Spleen (tissue), 7 donors: ENCODE measurements around the gene IZUMO2.

Experiments
- POLR2A ChIP-seq, 3 donors: fragments of 450-650 bp; IDR thresholded peaks; one replicate each; pipeline ENCODE4 v1.5.1; 2017; ENCODE audit warnings: antibody characterized with exemption in 3 of 3, mild to moderate bottlenecking in 1 of 3
- POLR2AphosphoS5 ChIP-seq, 3 donors: sonication (generic); formaldehyde crosslinking; IDR thresholded peaks; one replicate each; pipeline ENCODE4 v1.5.1; 2017; ENCODE audit warnings: antibody characterized with exemption in 3 of 3
- TF ChIP-seq, protein P1 (sequence below), 11 experiments: fragments of 200-600 bp in 7 of 11; fragments of 450-650 bp in 4 of 11; sonication (generic) in 4 of 11; IDR thresholded peaks in 8 of 11; conservative IDR thresholded peaks in 3 of 11; 1 replicate in 7 of 11; 2 replicates in 4 of 11; pipeline versions ENCODE4 v1.4.0 to v1.8.0; 2016 to 2021; ENCODE audit warnings: antibody characterized with exemption in 11 of 11, inconsistent platforms in 4 of 11, mild to moderate bottlenecking in 1 of 11
- donor health status: DM: no; HTN: no; CAD: no; lungs with moderate emphysema.
- donor health status: DM: no; HTN: no; CAD: no.
- donor health status: DM: no; HTN: no; CAD: no.

DNA sequence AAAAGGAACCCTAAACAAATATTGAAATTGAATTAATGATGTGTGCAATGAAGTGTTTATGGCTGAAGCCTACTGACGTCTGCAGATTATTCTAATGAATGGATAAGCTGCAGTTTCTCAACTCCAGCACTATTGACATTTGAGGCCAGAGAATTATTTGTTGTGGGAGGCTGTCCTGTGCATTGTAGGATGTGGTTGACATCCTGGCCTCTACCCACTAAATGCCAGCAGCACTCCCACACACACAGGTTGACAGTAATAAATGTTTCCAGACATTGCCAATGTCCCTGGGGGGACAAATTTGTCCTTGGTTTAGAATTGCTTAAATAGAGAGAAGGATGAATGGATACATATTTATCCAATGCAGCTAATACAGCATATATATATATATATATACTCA is 21.1 kb upstream of the IZUMO2 start:
- TF ChIP-seq, protein P1, sequence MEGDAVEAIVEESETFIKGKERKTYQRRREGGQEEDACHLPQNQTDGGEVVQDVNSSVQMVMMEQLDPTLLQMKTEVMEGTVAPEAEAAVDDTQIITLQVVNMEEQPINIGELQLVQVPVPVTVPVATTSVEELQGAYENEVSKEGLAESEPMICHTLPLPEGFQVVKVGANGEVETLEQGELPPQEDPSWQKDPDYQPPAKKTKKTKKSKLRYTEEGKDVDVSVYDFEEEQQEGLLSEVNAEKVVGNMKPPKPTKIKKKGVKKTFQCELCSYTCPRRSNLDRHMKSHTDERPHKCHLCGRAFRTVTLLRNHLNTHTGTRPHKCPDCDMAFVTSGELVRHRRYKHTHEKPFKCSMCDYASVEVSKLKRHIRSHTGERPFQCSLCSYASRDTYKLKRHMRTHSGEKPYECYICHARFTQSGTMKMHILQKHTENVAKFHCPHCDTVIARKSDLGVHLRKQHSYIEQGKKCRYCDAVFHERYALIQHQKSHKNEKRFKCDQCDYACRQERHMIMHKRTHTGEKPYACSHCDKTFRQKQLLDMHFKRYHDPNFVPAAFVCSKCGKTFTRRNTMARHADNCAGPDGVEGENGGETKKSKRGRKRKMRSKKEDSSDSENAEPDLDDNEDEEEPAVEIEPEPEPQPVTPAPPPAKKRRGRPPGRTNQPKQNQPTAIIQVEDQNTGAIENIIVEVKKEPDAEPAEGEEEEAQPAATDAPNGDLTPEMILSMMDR (IDR thresholded peaks at IDR 0.05 in 8 of 11, conservative IDR thresholded peaks at IDR 0.05 in 3 of 11), result no peak
- TF ChIP-seq POLR2AphosphoS5 (IDR thresholded peaks at IDR 0.05) (no peak), POLR2A (IDR thresholded peaks at IDR 0.05) (no peak)
